Stimulated activated memory B cell treated with anti-CD40 and anti-IgM and Interleukin-4, amounts not matched to agents 10 μg/mL and 1 μg/mL and 100 μg/mL, for 72 hours (primary cell): ENCODE results near the gene PROSER3.
"Not testable (repeated sequence)": the region's sequence is repeated elsewhere in the genome, so short reads cannot be mapped to it uniquely, and the experiment has no call there.

ENCODE experiments used
- ATAC-seq: fragments of 150-1000 bp; cut with Tn5 transposase; 2 replicates; pipeline ENCODE4 v1.10.0; 2021
- H3K27ac Mint-ChIP-seq: one replicate; pipeline ENCODE4 v1.8.0; 2022; ENCODE audit warnings: mild to moderate bottlenecking, mixed read lengths
- H3K27me3 Mint-ChIP-seq: one replicate; pipeline ENCODE4 v1.8.0; 2022; ENCODE audit warnings: mixed read lengths
- H3K36me3 Mint-ChIP-seq: one replicate; pipeline ENCODE4 v1.8.0; 2022; ENCODE audit warnings: mixed read lengths
- H3K4me1 Mint-ChIP-seq: one replicate; pipeline ENCODE4 v1.8.0; 2022; ENCODE audit warnings: mixed read lengths
- H3K4me3 Mint-ChIP-seq: one replicate; pipeline ENCODE4 v1.8.0; 2022; ENCODE audit warnings: mild to moderate bottlenecking, moderate library complexity, mixed read lengths
- H3K9me3 Mint-ChIP-seq: one replicate; pipeline ENCODE4 v1.8.0; 2022; ENCODE audit warnings: mixed read lengths

PROSER3 gene

DNA sequence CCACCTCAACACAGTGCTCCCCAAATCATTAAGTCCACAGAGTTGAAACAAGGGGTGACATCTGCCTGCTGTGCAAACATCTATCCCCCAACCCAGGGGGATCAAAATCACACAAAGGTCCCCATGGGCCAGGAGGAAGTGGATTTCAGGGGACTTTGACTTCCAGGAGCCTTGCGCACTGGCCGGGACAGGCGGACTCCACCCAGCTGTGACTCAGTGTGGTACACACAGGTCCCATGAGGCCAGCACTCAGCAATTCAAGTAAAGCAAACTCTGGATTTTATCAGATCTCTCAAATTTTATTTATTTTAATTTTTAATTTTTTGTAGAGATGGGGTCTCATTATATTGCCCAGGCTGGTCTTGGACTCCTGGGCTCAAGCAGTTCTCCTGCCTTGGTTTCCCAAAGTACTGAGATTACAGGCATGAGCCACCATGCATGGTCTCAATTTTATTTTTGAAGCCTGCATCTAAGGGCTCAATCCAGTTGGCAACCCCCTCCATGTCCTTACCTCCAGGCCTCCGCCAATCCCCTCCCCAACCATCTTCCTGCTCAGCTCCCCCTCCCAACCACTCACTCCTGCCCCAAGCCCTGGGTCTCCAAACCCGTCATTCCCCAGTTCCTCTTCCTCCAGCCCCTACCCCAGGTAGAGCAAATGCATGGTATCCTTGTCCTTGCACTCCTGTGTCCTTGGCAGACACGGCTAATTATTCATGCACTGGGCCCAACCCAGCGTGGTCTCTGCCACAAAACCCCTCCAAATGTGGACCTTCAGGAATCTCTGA, 35.6 kb downstream of the PROSER3 start:
- no peak for ATAC-seq
- no peaks in the 10 kb centered on the region for H3K9me3 Mint-ChIP-seq
- no peaks in the 10 kb centered on the region for H3K4me1 Mint-ChIP-seq
- no peak overlapping the region for H3K27ac Mint-ChIP-seq
- H3K27me3 Mint-ChIP-seq = peaks cover 61% of the 10 kb centered on the region
- no peak overlapping the region for H3K4me3 Mint-ChIP-seq
- no peaks in the 10 kb centered on the region for H3K36me3 Mint-ChIP-seq

GRCh38 chr19:35795564-35795963, 37.6 kb downstream of the PROSER3 start:
- not testable (repeated sequence) for H3K27ac Mint-ChIP-seq, ATAC-seq, H3K36me3 Mint-ChIP-seq, H3K4me3 Mint-ChIP-seq, H3K9me3 Mint-ChIP-seq, H3K4me1 Mint-ChIP-seq
- H3K27me3 Mint-ChIP-seq = peaks cover 77% of the 10 kb centered on the region

GRCh38 chr19:35796645-35797542, 38.9 kb downstream of the PROSER3 start:
- ATAC-seq = no peak
- Mint-ChIP-seq H3K4me1 (no peaks in the 10 kb centered on the region), H3K27me3 (peaks cover 69% of the 10 kb centered on the region), H3K9me3 (no peaks in the 10 kb centered on the region), H3K27ac (no peak overlapping the region), H3K4me3 (no peak overlapping the region), H3K36me3 (no peaks in the 10 kb centered on the region)

GRCh38 chr19:35797663-35798062, 39.7 kb downstream of the PROSER3 start:
- peaks cover 61% of the 10 kb centered on the region for H3K27me3 Mint-ChIP-seq
- no peaks in the 10 kb centered on the region for H3K4me1 Mint-ChIP-seq
- no peak overlapping the region for H3K27ac Mint-ChIP-seq
- no peak overlapping the region for H3K4me3 Mint-ChIP-seq
- no peak for ATAC-seq
- H3K36me3 Mint-ChIP-seq = no peaks in the 10 kb centered on the region
- H3K9me3 Mint-ChIP-seq = no peaks in the 10 kb centered on the region

- Mint-ChIP-seq H3K4me1 (peaks cover 11% of the 10 kb centered on the region), H3K27me3 (peaks cover 34% of the 10 kb centered on the region), H3K27ac (no peak overlapping the region), H3K9me3 (no peaks in the 10 kb centered on the region), H3K4me3 (no peak overlapping the region), H3K36me3 (no peaks in the 10 kb centered on the region)
- no peak for ATAC-seq
Measured at GRCh38 chr19:35801828-35802227, 43.9 kb downstream of the PROSER3 start.

- Mint-ChIP-seq H3K4me1 (peaks cover 11% of the 10 kb centered on the region), H3K9me3 (no peaks in the 10 kb centered on the region), H3K4me3 (no peak overlapping the region), H3K27ac (no peak overlapping the region), H3K27me3 (peaks cover 25% of the 10 kb centered on the region), H3K36me3 (no peaks in the 10 kb centered on the region)
- ATAC-seq = no peak
Measured at GRCh38 chr19:35805526-35806102, 47.6 kb downstream of the PROSER3 start.

- no peaks in the 10 kb centered on the region for H3K9me3 Mint-ChIP-seq
- no peak overlapping the region for H3K4me3 Mint-ChIP-seq
- H3K27me3 Mint-ChIP-seq = peaks cover 35% of the 10 kb centered on the region
- ATAC-seq = peak; percentile 22
- no peaks in the 10 kb centered on the region for H3K36me3 Mint-ChIP-seq
- H3K27ac Mint-ChIP-seq = no peak overlapping the region
- H3K4me1 Mint-ChIP-seq = peaks cover 11% of the 10 kb centered on the region
Measured at GRCh38 chr19:35806597-35806996, 48.6 kb downstream of the PROSER3 start.

DNA sequence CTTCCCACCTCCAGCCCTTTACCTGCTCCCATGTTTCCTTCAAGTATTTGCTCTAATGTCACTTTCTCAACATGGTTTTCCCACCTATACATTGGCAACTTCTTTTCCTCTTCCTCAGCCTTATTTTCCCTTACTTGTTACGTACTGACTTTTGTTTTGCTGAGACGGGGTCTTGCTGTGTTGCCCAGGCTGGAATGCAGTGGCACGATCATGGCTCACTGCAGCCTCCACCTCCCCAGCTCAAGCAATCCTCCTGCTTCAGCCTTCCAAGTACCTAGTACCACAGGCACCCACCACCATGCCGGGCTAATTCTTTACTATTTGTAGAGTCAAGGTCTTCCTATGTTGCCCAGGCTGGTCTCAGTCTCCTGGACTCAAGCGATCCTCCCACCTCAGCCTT, 49.7 kb downstream of the PROSER3 start:
- H3K27ac Mint-ChIP-seq = no peak overlapping the region
- H3K4me3 Mint-ChIP-seq = no peak overlapping the region
- no peaks in the 10 kb centered on the region for H3K36me3 Mint-ChIP-seq
- no peak for ATAC-seq
- H3K27me3 Mint-ChIP-seq = peaks cover 46% of the 10 kb centered on the region
- H3K9me3 Mint-ChIP-seq = no peaks in the 10 kb centered on the region
- H3K4me1 Mint-ChIP-seq = peaks cover 11% of the 10 kb centered on the region

DNA sequence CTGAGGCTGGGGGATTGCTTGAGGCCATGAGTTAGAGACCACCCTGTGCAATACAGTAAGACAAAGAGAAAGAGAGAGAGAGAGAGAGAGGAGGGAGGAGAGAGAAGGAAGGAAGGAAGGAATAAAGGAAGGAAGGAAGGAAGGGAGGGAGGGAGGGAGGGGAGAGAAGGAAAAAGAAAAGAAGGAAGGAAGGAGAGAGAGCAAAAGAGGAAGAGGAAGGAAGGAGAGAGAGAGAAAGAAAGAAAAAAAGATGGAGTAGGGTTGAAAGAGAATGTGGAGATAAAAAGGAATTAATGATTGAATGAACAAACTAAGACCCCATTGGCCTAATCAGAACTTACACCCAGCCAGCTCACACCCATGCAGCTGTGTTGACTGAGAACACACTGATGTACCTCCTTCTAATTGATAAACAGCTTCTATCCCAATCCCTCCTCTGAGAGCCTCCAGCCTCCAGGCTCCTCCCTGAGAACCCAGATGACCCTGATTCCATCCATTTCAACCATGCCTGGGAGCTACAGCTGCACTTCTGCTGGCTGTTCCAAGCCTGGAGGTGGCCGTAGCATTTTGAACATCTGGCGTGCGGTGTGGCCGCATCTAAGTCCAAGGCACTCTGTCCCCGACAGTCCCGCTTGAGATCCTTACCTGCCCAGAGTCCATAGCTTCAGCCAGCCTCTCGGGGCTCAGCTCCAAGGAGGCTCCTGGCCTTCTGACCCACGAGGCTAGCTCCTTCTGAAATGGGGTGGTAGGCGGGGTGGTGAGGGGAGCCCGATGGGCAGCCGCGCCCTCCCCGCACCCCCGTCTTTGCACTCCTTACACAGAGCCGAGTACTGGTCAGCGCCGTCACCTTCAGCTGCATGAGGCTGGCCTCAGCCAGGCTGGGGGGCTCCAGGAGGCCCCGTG, 53.6 kb downstream of the PROSER3 start:
- ATAC-seq = peak; percentile 51
- Mint-ChIP-seq H3K9me3 (no peaks in the 10 kb centered on the region), H3K27me3 (peaks cover 60% of the 10 kb centered on the region), H3K4me3 (no peak overlapping the region), H3K36me3 (no peaks in the 10 kb centered on the region), H3K4me1 (no peaks in the 10 kb centered on the region), H3K27ac (no peak overlapping the region)

- H3K27ac Mint-ChIP-seq = no peak within 1 kb of the TSS
- ATAC-seq = peak; percentile 27
Measured at GRCh38 chr19:35812220-35813042, 54.5 kb downstream of the PROSER3 start, which contains the start of gene PRODH2. Gene PRODH2, minus strand, starts transcription at chr19:35812845. Its CDS starts 40 bp downstream, at chr19:35812805.

GRCh38 chr19:35813043-35813890, 55.3 kb downstream of the PROSER3 start:
- Mint-ChIP-seq H3K27ac (no peak overlapping the region), H3K4me1 (no peaks in the 10 kb centered on the region), H3K9me3 (no peaks in the 10 kb centered on the region), H3K36me3 (no peaks in the 10 kb centered on the region), H3K27me3 (peaks cover 67% of the 10 kb centered on the region), H3K4me3 (no peak overlapping the region)
- ATAC-seq = no peak

More at GRCh38 chr19:35812220-35813042, 54.5 kb downstream of the PROSER3 start, which contains the start of gene PRODH2:
- H3K36me3 Mint-ChIP-seq = no peaks in the 10 kb centered on the region
- H3K9me3 Mint-ChIP-seq = no peaks in the 10 kb centered on the region
- no peak within 1 kb of the TSS for H3K4me3 Mint-ChIP-seq
- H3K4me1 Mint-ChIP-seq = no peaks in the 10 kb centered on the region
- peaks cover 67% of the 10 kb centered on the region for H3K27me3 Mint-ChIP-seq

- no peak for ATAC-seq
- Mint-ChIP-seq H3K27ac (no peak overlapping the region), H3K9me3 (no peaks in the 10 kb centered on the region), H3K4me1 (no peaks in the 10 kb centered on the region), H3K36me3 (no peaks in the 10 kb centered on the region), H3K4me3 (no peak overlapping the region), H3K27me3 (peaks cover 54% of the 10 kb centered on the region)
Measured at GRCh38 chr19:35816262-35816661, 58.3 kb downstream of the PROSER3 start.

- H3K27me3 Mint-ChIP-seq = peaks cover 48% of the 10 kb centered on the region
- H3K9me3 Mint-ChIP-seq = no peaks in the 10 kb centered on the region
- no peaks in the 10 kb centered on the region for H3K4me1 Mint-ChIP-seq
- no peak for ATAC-seq
- no peak overlapping the region for H3K27ac Mint-ChIP-seq
- no peaks in the 10 kb centered on the region for H3K36me3 Mint-ChIP-seq
- H3K4me3 Mint-ChIP-seq = no peak overlapping the region
Measured at GRCh38 chr19:35816846-35817245, 58.9 kb downstream of the PROSER3 start.
